H1 (cell line): Measurements from ENCODE around the gene NLRC5. TPM values are rescaled to one million over a fixed set of nuclear protein-coding genes. Genes with fewer than 3 reads are reported as not detected.

ENCODE experiments used
- CTCF ChIA-PET: fragments of 300-600 bp; sonication (Branson Sonifier 250); formaldehyde crosslinking; loops from one replicate; lab custom pipeline; 2021; ENCODE audit not compliant: partially characterized antibody; lab: Charles Lee
- POLR2A ChIA-PET: fragments of 300-600 bp; sonication (Branson Sonifier 250); formaldehyde crosslinking; loops from one replicate; lab custom pipeline; 2021; ENCODE audit warnings: inconsistent platforms; ENCODE audit not compliant: partially characterized antibody; lab: Charles Lee
- DNase-seq, 2 experiments: peaks; one replicate each; pipeline versions ENCODE4 v3.0.0 to v3.0.0-alpha.2; 2010 to 2022; ENCODE audit warnings: low spot score in 2 of 2, low read depth in 1 of 2, mixed read lengths in 1 of 2
- FAIRE-seq: peaks from 2 replicates; lab custom pipeline; 2011; peaks lifted over from hg19 to GRCh38; lab: Jason Lieb, UNC
- H2AFZ ChIP-seq: 2 replicates; pipeline ENCODE4 v1.8.1; 2012; ENCODE audit warnings: low read length, inconsistent platforms
- H2AK5ac ChIP-seq: 2 replicates; pipeline ENCODE4 v1.6.1; 2013; ENCODE audit warnings: low read depth, low read length
- H2BK120ac ChIP-seq: replicated peaks from 2 replicates; pipeline ENCODE3; 2013; ENCODE audit warnings: low read depth, low read length, inconsistent platforms
- H2BK12ac ChIP-seq: 2 replicates; pipeline ENCODE4 v1.6.1; 2013; ENCODE audit warnings: low read depth, low read length
- H2BK15ac ChIP-seq: 2 replicates; pipeline ENCODE4 v1.6.1; 2013; ENCODE audit warnings: low read length
- H2BK20ac ChIP-seq: 2 replicates; pipeline ENCODE4 v1.6.1; 2013; ENCODE audit warnings: low read length
- H2BK5ac ChIP-seq: 2 replicates; pipeline ENCODE4 v1.6.1; 2013; ENCODE audit warnings: low read depth, low read length
- H3K14ac ChIP-seq: 2 replicates; pipeline ENCODE4 v1.6.1; 2013; ENCODE audit warnings: inconsistent platforms; ENCODE audit not compliant: insufficient read length
- H3K18ac ChIP-seq: 2 replicates; pipeline ENCODE4 v1.6.1; 2013; ENCODE audit warnings: low read length; ENCODE audit errors: extremely low read depth
- H3K23ac ChIP-seq: 2 replicates; pipeline ENCODE4 v1.6.1; 2013; ENCODE audit warnings: inconsistent platforms; ENCODE audit not compliant: insufficient read length
- H3K23me2 ChIP-seq: 2 replicates; pipeline ENCODE4 v1.6.1; 2013; ENCODE audit warnings: low read depth, low read length
- H3K27ac ChIP-seq: 2 replicates; pipeline ENCODE4 v1.6.1; 2011; ENCODE audit warnings: low read depth, low read length, inconsistent platforms
- H3K27me3 ChIP-seq, 4 experiments: replicated peaks in 1 of 4; 1 replicate in 1 of 4; 2 replicates in 3 of 4; pipeline versions ENCODE4 v1.6.1 to v1.8.1; 2011 to 2013; ENCODE audit warnings: low read length in 3 of 4, mild to moderate bottlenecking in 3 of 4, inconsistent platforms in 2 of 4, mixed read lengths in 2 of 4, moderate library complexity in 1 of 4; ENCODE audit not compliant: control insufficient read depth in 3 of 4, insufficient read depth in 3 of 4; ENCODE audit errors: extremely low read depth in 1 of 4
- H3K36me3 ChIP-seq, 4 experiments: 2 replicates each; pipeline versions ENCODE4 v1.6.1 to v1.8.1; 2011 to 2013; ENCODE audit warnings: mild to moderate bottlenecking in 4 of 4, low read length in 3 of 4, moderate library complexity in 2 of 4, control low read depth in 1 of 4, inconsistent platforms in 1 of 4; ENCODE audit not compliant: insufficient read depth in 4 of 4, control insufficient read depth in 2 of 4
- H3K4ac ChIP-seq: replicated peaks from 2 replicates; pipeline ENCODE3; 2013; ENCODE audit warnings: low read length, low read depth, mixed read lengths, inconsistent platforms; ENCODE audit not compliant: insufficient read length
- H3K4me1 ChIP-seq, 4 experiments: replicated peaks in 1 of 4; 1 replicate in 1 of 4; 2 replicates in 3 of 4; pipeline versions ENCODE4 v1.6.1 to v1.8.1; 2011 to 2013; ENCODE audit warnings: low read length in 3 of 4, inconsistent platforms in 2 of 4, mixed read lengths in 1 of 4; ENCODE audit not compliant: insufficient read depth in 4 of 4, control insufficient read depth in 3 of 4
- H3K4me2 ChIP-seq, 2 experiments: 2 replicates each; pipeline versions ENCODE4 v1.6.1 to v1.8.1; 2011 to 2013; ENCODE audit warnings: low read depth in 2 of 2, low read length in 2 of 2, control low read depth in 1 of 2, inconsistent platforms in 1 of 2, mild to moderate bottlenecking in 1 of 2; ENCODE audit not compliant: insufficient read depth in 1 of 2
- H3K4me3 ChIP-seq, 4 experiments: fragments of 200-600, 300-600 bp in 1 of 4; sonication (generic), shearing (Covaris generic), sonication (Bioruptor Twin) in 1 of 4; 2 replicates each; pipeline versions ENCODE4 v1.5.1 to v1.8.1; 2011 to 2016; ENCODE audit warnings: low read length in 4 of 4, low read depth in 3 of 4, control low read depth in 2 of 4, inconsistent platforms in 2 of 4, mild to moderate bottlenecking in 2 of 4, mixed read lengths in 1 of 4, moderate library complexity in 1 of 4; ENCODE audit not compliant: insufficient read depth in 2 of 4; ENCODE audit errors: extremely low read depth in 1 of 4
- H3K56ac ChIP-seq: replicated peaks from 2 replicates; pipeline ENCODE3; 2013; ENCODE audit warnings: low read depth, mild to moderate bottlenecking, mixed read lengths, low read length, inconsistent platforms; ENCODE audit not compliant: insufficient read length
- H3K79me1 ChIP-seq: 2 replicates; pipeline ENCODE4 v1.6.1; 2013; ENCODE audit warnings: low read depth, low read length, control low read depth
- H3K79me2 ChIP-seq, 2 experiments: 2 replicates each; pipeline versions ENCODE4 v1.6.1 to v1.8.1; 2012 to 2013; ENCODE audit warnings: low read length in 2 of 2, mild to moderate bottlenecking in 2 of 2, inconsistent platforms in 1 of 2; ENCODE audit not compliant: insufficient read depth in 2 of 2, control insufficient read depth in 1 of 2
- H3K9ac ChIP-seq, 4 experiments: replicated peaks in 1 of 4; 1 replicate in 1 of 4; 2 replicates in 3 of 4; pipeline versions ENCODE4 v1.6.1 to v1.8.1; 2011 to 2013; ENCODE audit warnings: low read depth in 3 of 4, low read length in 3 of 4, control low read depth in 2 of 4, mild to moderate bottlenecking in 2 of 4, moderate library complexity in 2 of 4, inconsistent platforms in 1 of 4; ENCODE audit errors: extremely low read depth in 1 of 4
- H3K9me3 ChIP-seq, 2 experiments: 2 replicates each; pipeline versions ENCODE4 v1.6.1 to v1.8.1; 2012 to 2013; ENCODE audit warnings: mild to moderate bottlenecking in 2 of 2, moderate library complexity in 2 of 2, control low read depth in 1 of 2, inconsistent platforms in 1 of 2, low read depth in 1 of 2, low read length in 1 of 2, mixed read lengths in 1 of 2; ENCODE audit not compliant: insufficient read depth in 2 of 2
- H4K20me1 ChIP-seq, 2 experiments: replicated peaks in 1 of 2; 2 replicates each; pipeline versions ENCODE3 to v1.8.1; 2011 to 2013; ENCODE audit warnings: inconsistent platforms in 2 of 2, low read length in 2 of 2, mild to moderate bottlenecking in 1 of 2; ENCODE audit not compliant: insufficient read depth in 2 of 2, control insufficient read depth in 1 of 2
- H4K5ac ChIP-seq: 2 replicates; pipeline ENCODE4 v1.6.1; 2013; ENCODE audit warnings: low read length, low read depth, mixed read lengths, inconsistent platforms; ENCODE audit not compliant: insufficient read length
- H4K8ac ChIP-seq: 2 replicates; pipeline ENCODE4 v1.8.0; 2013; ENCODE audit warnings: mild to moderate bottlenecking, moderate library complexity, low read length, inconsistent platforms; ENCODE audit not compliant: insufficient read depth; ENCODE audit errors: extremely low read depth
- H4K91ac ChIP-seq: replicated peaks from 2 replicates; pipeline ENCODE3; 2013; ENCODE audit warnings: low read length, mixed read lengths, inconsistent platforms; ENCODE audit not compliant: insufficient read length
- ASH2L ChIP-seq: fragments of 200-600, 300-600 bp; sonication (generic); IDR thresholded peaks from one replicate; pipeline ENCODE4 v1.7.1; 2017; ENCODE audit warnings: low read length
- CBX8 ChIP-seq: fragments of 300-800, 300-1000 bp; sonication (generic); IDR thresholded peaks from 2 replicates; pipeline ENCODE4 v1.7.1; 2016; ENCODE audit warnings: low read depth, low read length, borderline replicate concordance
- EP300 ChIP-seq, 2 experiments: IDR thresholded peaks; 1 replicate in 1 of 2; 2 replicates in 1 of 2; pipeline ENCODE4 v1.6.1; 2011 to 2012; ENCODE audit warnings: low read depth in 2 of 2, low read length in 2 of 2, mild to moderate bottlenecking in 2 of 2, borderline replicate concordance in 1 of 2, inconsistent platforms in 1 of 2, moderate library complexity in 1 of 2
- RBBP5 ChIP-seq: IDR thresholded peaks from 2 replicates; pipeline ENCODE4 v1.7.1; 2012; ENCODE audit warnings: low read depth, mild to moderate bottlenecking, inconsistent platforms, low read length, moderate library complexity, borderline replicate concordance
- SP1 ChIP-seq: IDR thresholded peaks from 2 replicates; pipeline ENCODE4 v1.6.1; 2011; ENCODE audit warnings: low read depth, low read length
- WGBS, 2 experiments: shearing (Covaris generic) in 1 of 2; methylation state at CpG; one replicate each; pipeline versions ENCODE4 v1.1.6 to v1.1.7; 2013 to 2015; ENCODE audit warnings: low lambda C conversion rate in 2 of 2, mixed read lengths in 2 of 2, inconsistent platforms in 1 of 2, low coverage in 1 of 2, missing lambda C conversion rate in 1 of 2; ENCODE audit not compliant: insufficient replicate concordance in 2 of 2, insufficient coverage in 1 of 2, insufficient read length in 1 of 2; ENCODE audit errors: extremely low coverage in 1 of 2, missing lambda C conversion rate in 1 of 2; 5-methylcytosine and 5-hydroxymethylcytosine counted together
- polyA plus RNA-seq, 7 experiments: library from polyadenylated mRNA; depleted of rRNA in 3 of 7; stranded (reverse) in 5 of 7; unstranded in 2 of 7; fragments of >200 nt in 5 of 7; fragments of 200-250 nt in 2 of 7; gene quantifications; 1 replicate in 5 of 7; 2 replicates in 1 of 7; 4 replicates in 1 of 7; pipeline versions ENCODE4 v1.2.1 to v1.2.3, GENCODE V29; 2011 to 2013; ENCODE audit warnings: missing spikeins in 2 of 7, mixed read lengths in 2 of 7
- total RNA-seq: library from RNA; stranded (reverse); fragmentation: NEBNext Ultra II Directional; extraction: Animal tissue kit (Norgen Biotek cat#: 25700); gene quantifications from 2 replicates; pipeline ENCODE4 v1.2.1, GENCODE V29; 2021
- TF ChIP-seq, protein P1 (sequence below): IDR thresholded peaks from 2 replicates; pipeline ENCODE4 v1.6.1; 2011; ENCODE audit warnings: low read length, improper control_type of control experiment
- TF ChIP-seq, protein P2 (sequence below): IDR thresholded peaks from 2 replicates; pipeline ENCODE4 v1.6.1; 2012; ENCODE audit warnings: inconsistent platforms
- TF ChIP-seq, protein P3 (sequence below), 3 experiments: IDR thresholded peaks; 1 replicate in 2 of 3; 2 replicates in 1 of 3; pipeline versions ENCODE4 v1.5.1 to v1.6.1; 2011; ENCODE audit warnings: low read length in 3 of 3, mild to moderate bottlenecking in 3 of 3, inconsistent platforms in 2 of 3, low read depth in 1 of 3, moderate library complexity in 1 of 3; ENCODE audit not compliant: insufficient read depth in 1 of 3; ENCODE audit errors: control extremely low read depth in 1 of 3

NLRC5 gene
- total and polyA plus RNA-seq, 2 of the 8 experiments (the other 6 are each of a cell fraction or from before 2014, with no cell fraction given): 2.2 to 3.2 TPM

DNA sequence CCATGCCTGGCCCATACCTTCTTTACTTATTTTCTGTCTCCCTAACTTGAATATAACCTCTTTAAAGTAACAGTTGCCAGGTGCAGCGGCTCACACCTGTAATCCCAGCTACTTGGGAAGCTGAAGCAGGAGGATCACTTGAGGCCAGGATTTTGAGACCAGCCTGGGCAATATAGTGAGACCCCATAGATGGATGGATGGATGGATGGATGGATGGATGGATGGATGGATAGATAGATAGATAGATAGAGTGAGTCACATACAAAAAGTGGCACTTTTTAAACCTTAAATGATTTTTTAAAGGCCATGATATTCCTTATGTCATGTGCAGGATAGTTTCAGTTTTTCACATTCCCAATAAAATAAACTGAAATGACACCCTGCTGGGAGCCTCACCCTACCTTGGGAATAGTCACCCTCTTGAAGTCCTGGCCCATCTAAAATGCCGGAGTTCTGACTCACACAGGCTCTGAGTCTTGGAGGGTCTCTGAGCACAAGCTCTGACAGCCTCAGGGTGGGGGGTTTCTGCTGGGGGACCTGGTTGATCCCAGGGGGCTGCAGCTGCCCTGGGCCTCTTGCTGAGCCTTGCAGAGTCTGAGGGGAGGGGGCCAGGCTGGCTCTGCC, 129.2 kb downstream of the NLRC5 start:
- Histone ChIP-seq H4K5ac (no peak overlapping the region), H2AFZ (no peak overlapping the region), H3K4me3 (no peak overlapping the region), H2BK12ac (no peak overlapping the region), H3K23ac (no peak overlapping the region), H3K14ac (no peak overlapping the region), H3K18ac (no peak overlapping the region), H3K4me1 (peaks cover 0 to 13% (median 4%) of the 10 kb centered on the region in 4 experiments; a peak in 4 of 7 replicates), H3K79me2 (no peaks in the 10 kb centered on the region), H3K23me2 (peaks cover 2% of the 10 kb centered on the region; the same call in 1 of the 2 replicates), H3K27ac (no peak overlapping the region), H3K9ac (no peak overlapping the region), H2BK20ac (no peak overlapping the region), H4K20me1 (peaks cover 0 to 1% of the 10 kb centered on the region in 2 experiments), H2AK5ac (no peak overlapping the region), H2BK120ac (no peak overlapping the region), H3K56ac (no peak overlapping the region), H4K91ac (no peak overlapping the region), H3K4ac (no peak overlapping the region), H3K4me2 (no peak overlapping the region), H2BK15ac (no peak overlapping the region), H3K79me1 (no peaks in the 10 kb centered on the region), H3K27me3 (no peaks in the 10 kb centered on the region), H2BK5ac (no peak overlapping the region), H3K9me3 (no peaks in the 10 kb centered on the region), H4K8ac (no peak overlapping the region), H3K36me3 (no peaks in the 10 kb centered on the region)
- CTCF ChIA-PET: interaction anchor here (1.3 to 3.0 kb wide), 2 partner anchors 21 to 25 kb away, joined by 3 to 13 read pairs; partner anchors contain the start of gene CPNE2
- POLR2A ChIA-PET: interaction anchor here (1.5 kb wide), 1 partner anchor 12 kb away, joined by 4 read pairs; no protein-coding TSS in a partner anchor
- FAIRE-seq: no peak
- no peak for DNase-seq
- 90% methylated on average over 2 of the region's 2 CpGs; no CpG with 5 or more reads in 1 of the 2 experiments for WGBS, 2 experiments
- TF ChIP-seq CBX8: no peak
- TF ChIP-seq RBBP5: no peak
- TF ChIP-seq EP300 (IDR thresholded peaks at IDR 0.05; ENCODE audit: borderline replicate concordance in 1 of 2, low read depth in 2 of 2, low read length in 2 of 2): no peak
- TF ChIP-seq, protein P1, sequence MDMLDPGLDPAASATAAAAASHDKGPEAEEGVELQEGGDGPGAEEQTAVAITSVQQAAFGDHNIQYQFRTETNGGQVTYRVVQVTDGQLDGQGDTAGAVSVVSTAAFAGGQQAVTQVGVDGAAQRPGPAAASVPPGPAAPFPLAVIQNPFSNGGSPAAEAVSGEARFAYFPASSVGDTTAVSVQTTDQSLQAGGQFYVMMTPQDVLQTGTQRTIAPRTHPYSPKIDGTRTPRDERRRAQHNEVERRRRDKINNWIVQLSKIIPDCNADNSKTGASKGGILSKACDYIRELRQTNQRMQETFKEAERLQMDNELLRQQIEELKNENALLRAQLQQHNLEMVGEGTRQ: no peak
- TF ChIP-seq ASH2L: no peak
- TF ChIP-seq, protein P2, sequence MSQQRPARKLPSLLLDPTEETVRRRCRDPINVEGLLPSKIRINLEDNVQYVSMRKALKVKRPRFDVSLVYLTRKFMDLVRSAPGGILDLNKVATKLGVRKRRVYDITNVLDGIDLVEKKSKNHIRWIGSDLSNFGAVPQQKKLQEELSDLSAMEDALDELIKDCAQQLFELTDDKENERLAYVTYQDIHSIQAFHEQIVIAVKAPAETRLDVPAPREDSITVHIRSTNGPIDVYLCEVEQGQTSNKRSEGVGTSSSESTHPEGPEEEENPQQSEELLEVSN: no peak
- TF ChIP-seq SP1: no peak
- TF ChIP-seq, protein P3, sequence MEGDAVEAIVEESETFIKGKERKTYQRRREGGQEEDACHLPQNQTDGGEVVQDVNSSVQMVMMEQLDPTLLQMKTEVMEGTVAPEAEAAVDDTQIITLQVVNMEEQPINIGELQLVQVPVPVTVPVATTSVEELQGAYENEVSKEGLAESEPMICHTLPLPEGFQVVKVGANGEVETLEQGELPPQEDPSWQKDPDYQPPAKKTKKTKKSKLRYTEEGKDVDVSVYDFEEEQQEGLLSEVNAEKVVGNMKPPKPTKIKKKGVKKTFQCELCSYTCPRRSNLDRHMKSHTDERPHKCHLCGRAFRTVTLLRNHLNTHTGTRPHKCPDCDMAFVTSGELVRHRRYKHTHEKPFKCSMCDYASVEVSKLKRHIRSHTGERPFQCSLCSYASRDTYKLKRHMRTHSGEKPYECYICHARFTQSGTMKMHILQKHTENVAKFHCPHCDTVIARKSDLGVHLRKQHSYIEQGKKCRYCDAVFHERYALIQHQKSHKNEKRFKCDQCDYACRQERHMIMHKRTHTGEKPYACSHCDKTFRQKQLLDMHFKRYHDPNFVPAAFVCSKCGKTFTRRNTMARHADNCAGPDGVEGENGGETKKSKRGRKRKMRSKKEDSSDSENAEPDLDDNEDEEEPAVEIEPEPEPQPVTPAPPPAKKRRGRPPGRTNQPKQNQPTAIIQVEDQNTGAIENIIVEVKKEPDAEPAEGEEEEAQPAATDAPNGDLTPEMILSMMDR (IDR thresholded peaks at IDR 0.05; ENCODE audit: control extremely low read depth in 1 of 3, insufficient read depth in 1 of 3, low read depth in 1 of 3, low read length in 3 of 3): no peak
